IMR-90 (cell line): ENCODE measurements around the gene YEATS4. TPM values are rescaled to one million over a fixed set of nuclear protein-coding genes. Genes with fewer than 3 reads are reported as not detected.

Experiments
- ATAC-seq: fragments of 200-7000 bp; cut with Tn5 transposase; 2 replicates; pipeline ENCODE4 v1.9.1; 2020; ENCODE audit warnings: low read depth, mild to moderate bottlenecking, moderate library complexity
- BruUV-seq: library from RNA; stranded (reverse); fragments of 400-500 nt; replicated peaks from 2 replicates; lab custom pipeline; 2021; lab: Mats Ljungman, UMichigan
- CTCF ChIA-PET: fragments of 300-600 bp; formaldehyde crosslinking; extraction: SDS; loops from one replicate; lab custom pipeline; 2021; ENCODE audit warnings: antibody characterized with exemption; lab: Yijun Ruan, JAX
- POLR2A ChIA-PET: fragments of 300-600 bp; sonication (Branson Sonifier 250); formaldehyde crosslinking; loops from one replicate; lab custom pipeline; 2022; ENCODE audit warnings: antibody characterized with exemption; ENCODE audit not compliant: unreplicated experiment; lab: Charles Lee
- DNase-seq: peaks from one replicate; pipeline ENCODE4 v3.0.0; 2013
- H2AFZ ChIP-seq: replicated peaks from 2 replicates; pipeline ENCODE3; 2013; ENCODE audit warnings: low read length, mild to moderate bottlenecking; ENCODE audit not compliant: poor library complexity
- H2AK5ac ChIP-seq: 2 replicates; pipeline ENCODE4 v1.6.1; 2013; ENCODE audit warnings: low read depth, low read length, inconsistent platforms
- H2AK9ac ChIP-seq: replicated peaks from 2 replicates; pipeline ENCODE3; 2013; ENCODE audit warnings: mild to moderate bottlenecking, low read depth, low read length, moderate library complexity; ENCODE audit not compliant: poor library complexity
- H2BK120ac ChIP-seq: 2 replicates; pipeline ENCODE4 v1.6.1; 2013; ENCODE audit warnings: low read depth, low read length, inconsistent platforms
- H2BK15ac ChIP-seq: 3 replicates; pipeline ENCODE4 v1.6.1; 2013; ENCODE audit warnings: low read depth, low read length, inconsistent platforms
- H2BK20ac ChIP-seq: 2 replicates; pipeline ENCODE4 v1.6.1; 2013; ENCODE audit warnings: low read depth, mild to moderate bottlenecking, inconsistent platforms, low read length, moderate library complexity
- H2BK5ac ChIP-seq: 2 replicates; pipeline ENCODE4 v1.6.1; 2013; ENCODE audit warnings: mild to moderate bottlenecking, low read depth, low read length, inconsistent platforms; ENCODE audit not compliant: poor library complexity, severe bottlenecking
- H3K14ac ChIP-seq: replicated peaks from 2 replicates; pipeline ENCODE4 v1.6.1; 2013; ENCODE audit warnings: low read depth, low read length, inconsistent platforms
- H3K18ac ChIP-seq: 2 replicates; pipeline ENCODE4 v1.6.1; 2013; ENCODE audit warnings: low read depth, low read length, control low read depth
- H3K23ac ChIP-seq: 2 replicates; pipeline ENCODE4 v1.6.1; 2013; ENCODE audit warnings: low read depth, low read length, inconsistent platforms
- H3K27ac ChIP-seq: 2 replicates; pipeline ENCODE4 v1.5.1; 2013; ENCODE audit warnings: mild to moderate bottlenecking, control low read depth, low read length; ENCODE audit not compliant: insufficient read depth
- H3K27me3 ChIP-seq: 2 replicates; pipeline ENCODE4 v1.6.1; 2013; ENCODE audit warnings: low read length; ENCODE audit not compliant: control insufficient read depth, insufficient read depth
- H3K36me3 ChIP-seq: 2 replicates; pipeline ENCODE4 v1.6.1; 2013; ENCODE audit warnings: low read length, mixed read lengths; ENCODE audit not compliant: control insufficient read depth, insufficient read depth
- H3K4ac ChIP-seq: 2 replicates; pipeline ENCODE4 v1.6.1; 2013; ENCODE audit warnings: low read depth, low read length, inconsistent platforms
- H3K4me1 ChIP-seq: 2 replicates; pipeline ENCODE4 v1.6.1; 2013; ENCODE audit warnings: low read length, mixed read lengths; ENCODE audit not compliant: control insufficient read depth, insufficient read depth
- H3K4me2 ChIP-seq: 2 replicates; pipeline ENCODE4 v1.6.1; 2013; ENCODE audit warnings: low read depth, mild to moderate bottlenecking, control low read depth, low read length, moderate library complexity
- H3K4me3 ChIP-seq: 2 replicates; pipeline ENCODE4 v1.5.1; 2013; ENCODE audit warnings: low read depth, mild to moderate bottlenecking, control low read depth, low read length, moderate library complexity; ENCODE audit not compliant: insufficient read depth
- H3K56ac ChIP-seq: 2 replicates; pipeline ENCODE4 v1.6.1; 2013; ENCODE audit warnings: low read length, inconsistent platforms; ENCODE audit not compliant: insufficient read depth; ENCODE audit errors: extremely low read depth
- H3K79me1 ChIP-seq, 2 experiments: 2 replicates each; pipeline ENCODE4 v1.6.1; 2013; ENCODE audit warnings: low read length in 2 of 2, inconsistent platforms in 1 of 2, low read depth in 1 of 2
- H3K9ac ChIP-seq: 2 replicates; pipeline ENCODE4 v1.6.1; 2013; ENCODE audit warnings: low read depth, low read length, control low read depth
- H3K9me1 ChIP-seq: 2 replicates; pipeline ENCODE4 v1.6.1; 2013; ENCODE audit warnings: low read length, inconsistent platforms; ENCODE audit not compliant: insufficient read depth
- H3K9me3 ChIP-seq: 2 replicates; pipeline ENCODE4 v1.6.1; 2013; ENCODE audit warnings: low read length; ENCODE audit not compliant: control insufficient read depth, insufficient read depth
- H4K20me1 ChIP-seq: 2 replicates; pipeline ENCODE4 v1.6.1; 2013; ENCODE audit warnings: low read length, inconsistent platforms; ENCODE audit not compliant: insufficient read depth
- H4K5ac ChIP-seq: 2 replicates; pipeline ENCODE4 v1.6.1; 2013; ENCODE audit warnings: mild to moderate bottlenecking, low read depth, low read length, control low read depth
- H4K8ac ChIP-seq, 2 experiments: 2 replicates each; pipeline ENCODE4 v1.6.1; 2013; ENCODE audit warnings: low read depth in 2 of 2, low read length in 2 of 2, control low read depth in 1 of 2, inconsistent platforms in 1 of 2
- H4K91ac ChIP-seq: 2 replicates; pipeline ENCODE4 v1.6.1; 2013; ENCODE audit warnings: low read depth, low read length, inconsistent platforms; ENCODE audit not compliant: insufficient read depth
- BHLHE40 ChIP-seq: fragments of 150-350 bp; IDR thresholded peaks from 2 replicates; pipeline ENCODE4 v1.6.1; 2016; ENCODE audit warnings: mild to moderate bottlenecking, low read depth, low read length
- CEBPB ChIP-seq: IDR thresholded peaks from 2 replicates; pipeline ENCODE4 v1.6.1; 2012; ENCODE audit warnings: low read depth, low read length, improper control_type of control experiment
- CHD1 ChIP-seq: IDR thresholded peaks from 2 replicates; pipeline ENCODE4 v1.6.1; 2012; ENCODE audit warnings: low read depth, low read length, improper control_type of control experiment
- CTCF ChIP-seq: conservative IDR thresholded peaks from 2 replicates; pipeline ENCODE4 v1.5.1; 2012; ENCODE audit warnings: mild to moderate bottlenecking, low read depth, low read length, improper control_type of control experiment
- NFE2L2 ChIP-seq: fragments of 150-350 bp; IDR thresholded peaks from 2 replicates; pipeline ENCODE4 v1.6.1; 2016; ENCODE audit warnings: low read depth, mild to moderate bottlenecking, low read length
- POLR2A ChIP-seq: IDR thresholded peaks from 2 replicates; pipeline ENCODE4 v1.6.1; 2012; ENCODE audit warnings: mild to moderate bottlenecking, low read depth, low read length
- RAD21 ChIP-seq: IDR thresholded peaks from 2 replicates; pipeline ENCODE4 v1.6.1; 2012; ENCODE audit warnings: low read length, improper control_type of control experiment
- RFX5 ChIP-seq: IDR thresholded peaks from 2 replicates; pipeline ENCODE4 v1.8.0; 2012; ENCODE audit warnings: low read depth, mild to moderate bottlenecking, low read length, moderate library complexity
- SMC3 ChIP-seq: fragments of 150-350 bp; IDR thresholded peaks from 2 replicates; pipeline ENCODE4 v1.6.1; 2016; ENCODE audit warnings: low read depth, mild to moderate bottlenecking, antibody characterized with exemption, low read length, moderate library complexity
- WGBS, 2 experiments: methylation state at CpG; one replicate each; pipeline versions ENCODE4 v1.1.5 to v1.1.7; 2013; ENCODE audit warnings: missing lambda C conversion rate in 2 of 2; ENCODE audit not compliant: insufficient read length in 1 of 2; ENCODE audit errors: extremely low coverage in 2 of 2; 5-methylcytosine and 5-hydroxymethylcytosine counted together
- dilution Hi-C: fragments of 300-500 bp; cut with HindIII; formaldehyde crosslinking; loops from one replicate; pipeline ENCODE4 v1.14.3; 2018; ENCODE audit warnings: low sequenced_read_pairs; ENCODE audit not compliant: unreplicated experiment
- in situ Hi-C: fragments of 300-500 bp; cut with MboI; formaldehyde crosslinking; loops from 3 replicates; pipeline ENCODE4 v1.14.3; 2019; ENCODE audit warnings: low sequenced_read_pairs, inconsistent platforms, mixed read lengths
- intact Hi-C: fragments of 100-400 bp; cut with micrococcal nuclease; formaldehyde crosslinking; loops from 2 replicates; pipeline ENCODE4 v1.10.0; 2022
- polyA plus RNA-seq, 3 experiments: library from polyadenylated mRNA; depleted of rRNA; stranded (reverse); fragments of >200 nt; gene quantifications; 2 replicates each; pipeline ENCODE4 v1.2.3, GENCODE V29; 2012; ENCODE audit warnings: low replicate concordance in 1 of 3
- total RNA-seq: library from RNA; depleted of rRNA; stranded (reverse); fragments of >200 nt; gene quantifications from 2 replicates; pipeline ENCODE4 v1.2.3, GENCODE V29; 2012

Gene YEATS4
- total and polyA plus RNA-seq, 2 of the 4 experiments (the other 2 are of a cell fraction) = 6.9 to 15.1 TPM

- Histone ChIP-seq H3K9me1 (peaks cover 7% of the 10 kb centered on the region; the same call in 1 of the 2 replicates), H3K4me2 (no peak overlapping the region), H4K20me1 (no peaks in the 10 kb centered on the region), H3K9ac (no peak overlapping the region), H2BK120ac (no peak overlapping the region; the same call in 1 of the 2 replicates), H2BK15ac (0 out of 3 replicates have a peak overlapping the region, but pooled peaks have one; percentile 12), H3K23ac (no peak overlapping the region), H3K27ac (no peak overlapping the region), H3K4me3 (no peak overlapping the region), H3K27me3 (no peaks in the 10 kb centered on the region), H3K4ac (peak overlapping the region; percentile 51; the same call in 1 of the 2 replicates), H3K56ac (no peak overlapping the region), H2AK5ac (peak overlapping the region; percentile 82), H4K5ac (no peak overlapping the region), H2AFZ (no peak overlapping the region), H2AK9ac (no peak overlapping the region), H4K91ac (no peak overlapping the region; the same call in 1 of the 2 replicates), H2BK20ac (no peak overlapping the region; the same call in 1 of the 2 replicates), H3K4me1 (peaks cover 11% of the 10 kb centered on the region), H3K9me3 (no peaks in the 10 kb centered on the region), H3K14ac (0 out of 2 replicates have a peak overlapping the region, but pooled peaks have one; percentile 28), H2BK5ac (no peak overlapping the region), H3K18ac (no peak overlapping the region), H3K36me3 (no peaks in the 10 kb centered on the region), H3K79me1 (peaks cover 0 to 3% of the 10 kb centered on the region in 2 experiments; a peak in 1 of 4 replicates), H4K8ac (no peak overlapping the region)
- ATAC-seq (no peak), DNase-seq (no peak)
- ChIA-PET CTCF (interaction anchor here (0.9 kb wide), 1 partner anchor 154 kb away, joined by 3 read pairs; no protein-coding TSS in a partner anchor), POLR2A (no interaction called here)
- dilution Hi-C loops (no loop called here), in situ Hi-C loops (no loop called here), intact Hi-C loops (loop anchor here (5.0 kb wide), 1 partner anchor 55 kb away; the partner anchor contains the start of gene FRS2)
- TF ChIP-seq BHLHE40 (no peak), NFE2L2 (no peak), CHD1 (no peak), CTCF (no peak), RFX5 (no peak), SMC3 (no peak), CEBPB (no peak), RAD21 (no peak), POLR2A (no peak)
- no TSS peak for BruUV-seq
- 100% methylated on average over 1 of the region's 5 CpGs; no CpG with 5 or more reads in 1 of the 2 experiments for WGBS, 2 experiments
These were observed 57.7 kb downstream of the YEATS4 start for GRCh38 chr12:69417231-69417630.
